GM12878 (cell line): Measurements from ENCODE around the gene TOP1.

Source experiments
- CTCF ChIP-seq, 3 experiments: IDR thresholded peaks in 2 of 3; conservative IDR thresholded peaks in 1 of 3; 2 replicates each; pipeline ENCODE4 v1.5.1; 2011; ENCODE audit warnings: low read depth in 3 of 3, low read length in 3 of 3, mild to moderate bottlenecking in 3 of 3, control low read depth in 2 of 3, moderate library complexity in 2 of 3, inconsistent platforms in 1 of 3, mixed read lengths in 1 of 3; ENCODE audit not compliant: control insufficient read depth in 2 of 3, insufficient read depth in 1 of 3; ENCODE audit errors: extremely low read depth in 1 of 3
- FOXK2 ChIP-seq: fragments of 450-650 bp; IDR thresholded peaks from 2 replicates; pipeline ENCODE4 v1.6.1; 2017; ENCODE audit warnings: mild to moderate bottlenecking, moderate library complexity
- KAT2A ChIP-seq: conservative IDR thresholded peaks from 2 replicates; pipeline ENCODE4 v1.6.1; 2011; ENCODE audit warnings: low read depth, low read length; ENCODE audit not compliant: control insufficient read depth
- MAX ChIP-seq: IDR thresholded peaks from 2 replicates; pipeline ENCODE4 v1.6.1; 2012; ENCODE audit warnings: low read depth, low read length, improper control_type of control experiment
- MYC ChIP-seq: IDR thresholded peaks from 2 replicates; pipeline ENCODE4 v1.6.1; 2011; ENCODE audit warnings: mild to moderate bottlenecking, low read length, moderate library complexity, inconsistent platforms; ENCODE audit not compliant: insufficient read depth, insufficient replicate concordance, insufficient read length, severe bottlenecking
- NR2C1 ChIP-seq: fragments of 450-650 bp; IDR thresholded peaks from 2 replicates; pipeline ENCODE4 v1.6.1; 2017; ENCODE audit warnings: antibody characterized with exemption, mild to moderate bottlenecking, moderate library complexity
- POLR2A ChIP-seq: IDR thresholded peaks from 2 replicates; pipeline ENCODE4 v1.6.1; 2011; ENCODE audit warnings: low read depth, mild to moderate bottlenecking, low read length
- RAD21 ChIP-seq: IDR thresholded peaks from 2 replicates; pipeline ENCODE4 v1.6.1; 2011; ENCODE audit warnings: mild to moderate bottlenecking, low read depth, low read length, moderate library complexity; ENCODE audit not compliant: insufficient read depth
- TCF7 ChIP-seq: IDR thresholded peaks from 2 replicates; pipeline ENCODE4 v1.6.1; 2014; ENCODE audit warnings: antibody characterized with exemption, borderline replicate concordance
- ZNF274 ChIP-seq: IDR thresholded peaks from one replicate; pipeline ENCODE4 v1.8.0; 2011; ENCODE audit not compliant: insufficient read length, insufficient read depth
- TF ChIP-seq, protein P1 (sequence below): IDR thresholded peaks from 2 replicates; pipeline ENCODE4 v1.6.1; 2011; ENCODE audit warnings: borderline replicate concordance, low read depth, mild to moderate bottlenecking, moderate library complexity, mixed read lengths, low read length; ENCODE audit not compliant: insufficient read depth; ENCODE audit errors: extremely low read length

DNA sequence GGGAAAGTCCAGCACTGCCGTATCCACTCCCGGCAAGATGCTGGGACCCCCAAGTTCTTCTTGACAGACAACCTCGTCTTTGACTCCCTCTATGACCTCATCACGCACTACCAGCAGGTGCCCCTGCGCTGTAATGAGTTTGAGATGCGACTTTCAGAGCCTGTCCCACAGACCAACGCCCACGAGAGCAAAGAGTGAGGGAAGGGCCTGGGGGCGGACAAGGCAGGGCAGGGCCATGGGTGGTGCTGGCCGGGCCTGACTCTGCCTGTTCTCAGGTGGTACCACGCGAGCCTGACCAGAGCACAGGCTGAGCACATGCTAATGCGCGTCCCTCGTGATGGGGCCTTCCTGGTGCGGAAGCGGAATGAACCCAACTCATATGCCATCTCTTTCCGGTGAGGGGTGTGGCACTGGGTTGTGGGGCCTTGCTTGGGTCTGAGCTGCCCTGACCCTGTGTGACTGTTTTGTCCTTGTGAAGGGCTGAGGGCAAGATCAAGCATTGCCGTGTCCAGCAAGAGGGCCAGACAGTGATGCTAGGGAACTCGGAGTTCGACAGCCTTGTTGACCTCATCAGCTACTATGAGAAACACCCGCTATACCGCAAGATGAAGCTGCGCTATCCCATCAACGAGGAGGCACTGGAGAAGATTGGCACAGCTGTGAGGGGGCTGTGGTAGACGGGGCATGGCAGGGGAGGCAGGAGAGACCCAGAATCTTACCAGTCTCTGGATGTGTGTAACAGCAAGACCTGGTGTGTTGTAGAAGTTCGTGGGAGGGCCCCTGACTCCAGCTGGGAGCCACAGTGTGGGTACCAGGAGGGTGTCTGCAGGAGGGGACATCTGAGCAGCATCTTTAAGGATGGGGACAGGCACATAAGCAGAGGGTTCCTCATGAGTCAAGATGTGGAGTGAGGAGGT is 137.8 kb downstream of the TOP1 start:
- no peak for TF ChIP-seq MYC
- TF ChIP-seq POLR2A, result no peak; the same call in 1 of the 2 replicates
- TF ChIP-seq TCF7, result no peak
- TF ChIP-seq CTCF (IDR thresholded peaks at IDR 0.05 in 2 of 3, conservative IDR thresholded peaks at IDR 0.05 in 1 of 3; ENCODE audit: control insufficient read depth in 2 of 3, extremely low read depth in 1 of 3, insufficient read depth in 1 of 3, low read depth in 3 of 3, low read length in 3 of 3), result no peak
- TF ChIP-seq ZNF274, result no peak
- TF ChIP-seq NR2C1, result no peak
- TF ChIP-seq, protein P1, sequence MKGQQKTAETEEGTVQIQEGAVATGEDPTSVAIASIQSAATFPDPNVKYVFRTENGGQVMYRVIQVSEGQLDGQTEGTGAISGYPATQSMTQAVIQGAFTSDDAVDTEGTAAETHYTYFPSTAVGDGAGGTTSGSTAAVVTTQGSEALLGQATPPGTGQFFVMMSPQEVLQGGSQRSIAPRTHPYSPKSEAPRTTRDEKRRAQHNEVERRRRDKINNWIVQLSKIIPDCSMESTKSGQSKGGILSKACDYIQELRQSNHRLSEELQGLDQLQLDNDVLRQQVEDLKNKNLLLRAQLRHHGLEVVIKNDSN, result no peak
- no peak for TF ChIP-seq MAX
- no peak for TF ChIP-seq FOXK2
- no peak for TF ChIP-seq KAT2A
- no peak for TF ChIP-seq RAD21
